ENCODE results near the gene PTPRU.

DNA sequence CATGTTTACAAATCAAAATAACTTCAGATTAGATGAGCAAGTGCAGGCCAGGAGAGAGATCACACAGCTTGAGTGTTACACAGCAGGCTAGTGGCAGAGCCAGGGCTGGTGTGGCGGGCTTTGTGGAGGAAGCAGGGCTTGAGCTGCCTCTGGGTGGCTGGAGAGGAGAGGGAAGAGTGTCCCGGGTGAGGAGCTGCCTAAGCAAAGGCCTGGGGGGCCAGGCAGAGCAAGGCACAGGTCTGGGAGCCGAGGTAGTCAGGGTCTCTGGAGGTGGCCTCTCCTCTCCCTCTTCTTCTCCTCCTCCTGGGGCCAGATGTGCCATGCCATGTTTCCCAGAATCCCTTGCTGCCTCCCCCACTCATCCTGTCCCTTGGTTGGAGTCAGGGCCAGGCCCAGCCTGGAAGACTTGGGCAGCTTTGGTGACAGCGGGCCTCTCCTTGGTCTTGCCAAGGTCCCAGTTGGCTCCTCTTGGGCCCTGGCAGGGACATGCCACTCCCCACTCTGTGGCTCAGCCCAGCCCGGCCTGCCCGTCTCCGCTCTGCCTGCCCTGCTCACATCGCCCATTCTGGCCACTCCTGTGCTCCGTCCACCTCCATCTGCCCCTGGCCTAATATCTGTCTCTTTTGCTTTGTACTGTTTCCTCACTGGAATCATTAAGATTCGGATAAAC, 70.3 kb downstream of the PTPRU start:
- TF ChIP-seq, protein P1, sequence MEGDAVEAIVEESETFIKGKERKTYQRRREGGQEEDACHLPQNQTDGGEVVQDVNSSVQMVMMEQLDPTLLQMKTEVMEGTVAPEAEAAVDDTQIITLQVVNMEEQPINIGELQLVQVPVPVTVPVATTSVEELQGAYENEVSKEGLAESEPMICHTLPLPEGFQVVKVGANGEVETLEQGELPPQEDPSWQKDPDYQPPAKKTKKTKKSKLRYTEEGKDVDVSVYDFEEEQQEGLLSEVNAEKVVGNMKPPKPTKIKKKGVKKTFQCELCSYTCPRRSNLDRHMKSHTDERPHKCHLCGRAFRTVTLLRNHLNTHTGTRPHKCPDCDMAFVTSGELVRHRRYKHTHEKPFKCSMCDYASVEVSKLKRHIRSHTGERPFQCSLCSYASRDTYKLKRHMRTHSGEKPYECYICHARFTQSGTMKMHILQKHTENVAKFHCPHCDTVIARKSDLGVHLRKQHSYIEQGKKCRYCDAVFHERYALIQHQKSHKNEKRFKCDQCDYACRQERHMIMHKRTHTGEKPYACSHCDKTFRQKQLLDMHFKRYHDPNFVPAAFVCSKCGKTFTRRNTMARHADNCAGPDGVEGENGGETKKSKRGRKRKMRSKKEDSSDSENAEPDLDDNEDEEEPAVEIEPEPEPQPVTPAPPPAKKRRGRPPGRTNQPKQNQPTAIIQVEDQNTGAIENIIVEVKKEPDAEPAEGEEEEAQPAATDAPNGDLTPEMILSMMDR (conservative IDR thresholded peaks at IDR 0.05; ENCODE audit: low read depth, low read length), result no peak
- TF ChIP-seq EZH2phosphoT487 (IDR thresholded peaks at IDR 0.05; ENCODE audit: borderline replicate concordance, low read length), result no peak
